PC-9 (cell line): ENCODE results near the gene UBTD2. TPM values are rescaled to one million over a fixed set of nuclear protein-coding genes. Genes with fewer than 3 reads are reported as not detected.

Experiments
- BruUV-seq: library from RNA; stranded (reverse); fragments of 400-500 nt; replicated peaks from 2 replicates; lab custom pipeline; 2021; lab: Mats Ljungman, UMichigan
- CTCF ChIA-PET: fragments of 300-600 bp; sonication (Branson Sonifier 250); formaldehyde crosslinking; loops from one replicate; lab custom pipeline; 2022; ENCODE audit warnings: antibody characterized with exemption; lab: Charles Lee
- POLR2A ChIA-PET: fragments of 300-600 bp; sonication (Branson Sonifier 250); formaldehyde crosslinking; loops from one replicate; lab custom pipeline; 2022; ENCODE audit warnings: antibody characterized with exemption; ENCODE audit not compliant: unreplicated experiment; lab: Charles Lee
- DNase-seq, 2 experiments: peaks; one replicate each; pipeline versions ENCODE4 v3.0.0 to v3.0.0-alpha.2; 2015 to 2022; ENCODE audit warnings: mixed read lengths in 1 of 2
- H2AFZ ChIP-seq: fragments of 200-600 bp; sonication (generic); 2 replicates; pipeline ENCODE4 v1.8.1; 2017; ENCODE audit warnings: antibody characterized with exemption
- H3F3A ChIP-seq: fragments of 200-600 bp; sonication (generic); 2 replicates; pipeline ENCODE4 v1.8.1; 2017; ENCODE audit warnings: antibody characterized with exemption, mild to moderate bottlenecking, low read depth; ENCODE audit not compliant: insufficient read depth
- H3K27ac ChIP-seq: fragments of 200-600 bp; sonication (generic); 2 replicates; pipeline ENCODE4 v1.6.1; 2016; ENCODE audit warnings: mixed run types
- H3K27me3 ChIP-seq: fragments of 200-600 bp; sonication (generic); 2 replicates; pipeline ENCODE4 v1.6.1; 2016; ENCODE audit warnings: low read depth, mixed run types; ENCODE audit not compliant: insufficient read depth
- H3K36me3 ChIP-seq: fragments of 200-600 bp; sonication (generic); 2 replicates; pipeline ENCODE4 v1.6.1; 2016; ENCODE audit warnings: low read depth, mixed run types
- H3K4me1 ChIP-seq: fragments of 200-600 bp; sonication (generic); replicated peaks from 2 replicates; pipeline ENCODE4 v1.6.1; 2016; ENCODE audit warnings: mixed run types; ENCODE audit not compliant: insufficient read depth
- H3K4me2 ChIP-seq: fragments of 200-600 bp; sonication (generic); 2 replicates; pipeline ENCODE4 v1.6.1; 2017; ENCODE audit warnings: mixed run types
- H3K4me3 ChIP-seq: fragments of 200-600 bp; sonication (generic); 2 replicates; pipeline ENCODE4 v1.6.1; 2016; ENCODE audit warnings: mixed run types
- H3K79me2 ChIP-seq: fragments of 200-600 bp; sonication (generic); 2 replicates; pipeline ENCODE4 v1.6.1; 2017; ENCODE audit warnings: low read depth, mixed run types
- H3K9me2 ChIP-seq: fragments of 200-600 bp; sonication (generic); 2 replicates; pipeline ENCODE4 v1.8.1; 2017; ENCODE audit warnings: mild to moderate bottlenecking; ENCODE audit not compliant: insufficient read depth
- H3K9me3 ChIP-seq: fragments of 200-600 bp; sonication (generic); 2 replicates; pipeline ENCODE4 v1.8.1; 2016; ENCODE audit warnings: low read depth; ENCODE audit not compliant: insufficient read depth
- H4K20me1 ChIP-seq: fragments of 200-600 bp; sonication (generic); 2 replicates; pipeline ENCODE4 v1.8.1; 2017; ENCODE audit not compliant: insufficient read depth
- CTCF ChIP-seq: fragments of 200-600 bp; sonication (generic); conservative IDR thresholded peaks from 2 replicates; pipeline ENCODE4 v1.6.1; 2017; ENCODE audit warnings: mixed run types, antibody characterized with exemption, mild to moderate bottlenecking, moderate library complexity
- EZH2 ChIP-seq: fragments of 200-600 bp; sonication (generic); IDR thresholded peaks from 2 replicates; pipeline ENCODE4 v1.8.0; 2017; ENCODE audit warnings: antibody characterized with exemption, low read depth
- intact Hi-C: fragments of 100-400 bp; cut with micrococcal nuclease; formaldehyde crosslinking; loops from one replicate; pipeline ENCODE4 v1.10.0; 2022; ENCODE audit not compliant: unreplicated experiment
- total RNA-seq: library from RNA; stranded (reverse); gene quantifications from 2 replicates; pipeline ENCODE4 v1.2.3, GENCODE V29; 2021

The UBTD2 gene
- total RNA-seq, 1 experiment from 2014 or later = 21.7 TPM

DNA sequence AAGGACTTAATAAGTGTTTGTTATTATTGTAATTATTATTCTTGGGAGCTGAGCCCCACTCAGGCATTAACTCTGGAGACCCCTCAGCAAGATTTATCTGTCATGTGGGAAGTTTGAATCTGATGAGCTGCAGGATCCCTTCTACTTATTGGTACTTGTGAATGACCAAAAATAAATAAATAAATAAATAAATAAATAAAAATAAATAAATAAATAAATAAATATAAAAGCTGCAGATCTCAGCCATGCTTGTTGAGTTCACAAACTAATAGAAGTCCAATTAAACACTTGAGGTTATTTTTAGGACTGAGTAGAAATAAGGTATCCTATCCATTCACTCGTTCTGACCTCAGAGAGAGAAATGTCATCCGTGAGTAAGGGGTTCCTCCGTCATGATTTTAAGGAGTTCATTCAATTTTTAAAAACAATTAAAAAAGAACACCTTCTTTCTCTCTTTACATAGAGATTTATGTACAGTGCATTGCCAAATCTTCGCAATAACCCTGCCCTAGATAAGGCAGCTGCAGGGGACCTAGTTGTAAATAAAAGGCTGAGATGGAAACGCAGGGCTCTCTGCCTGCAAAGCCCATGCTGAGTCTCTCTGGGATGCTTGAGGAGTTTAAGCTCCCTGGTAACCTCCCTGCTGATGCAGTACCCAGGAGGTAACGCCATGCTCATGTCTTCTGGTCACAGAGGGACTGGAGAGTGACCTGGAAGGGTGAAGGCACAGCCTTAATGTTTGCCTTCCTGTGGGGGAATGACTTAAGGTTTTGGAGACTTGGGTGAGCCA is 88.4 kb downstream of the UBTD2 start:
- Histone ChIP-seq H4K20me1 (no peaks in the 10 kb centered on the region), H3K9me3 (no peaks in the 10 kb centered on the region), H2AFZ (no peak overlapping the region), H3K9me2 (no peaks in the 10 kb centered on the region), H3K4me1 (no peaks in the 10 kb centered on the region), H3F3A (no peaks in the 10 kb centered on the region; the same call in 1 of the 2 replicates), H3K27me3 (no peaks in the 10 kb centered on the region), H3K79me2 (no peaks in the 10 kb centered on the region), H3K36me3 (no peaks in the 10 kb centered on the region), H3K4me2 (no peak overlapping the region), H3K27ac (no peak overlapping the region), H3K4me3 (no peak overlapping the region)
- POLR2A ChIA-PET = interaction anchor here (0.7 kb wide), 1 partner anchor 88 kb away, joined by 3 read pairs; no protein-coding TSS in a partner anchor
- CTCF ChIA-PET = interaction anchor here (0.5 kb wide), 1 partner anchor 136 kb away, joined by 3 read pairs; no protein-coding TSS in a partner anchor
- BruUV-seq = no TSS peak
- intact Hi-C loops = no loop called here
- no peak for TF ChIP-seq EZH2
- no peak for TF ChIP-seq CTCF
- no peak for DNase-seq

GRCh38 chr5:172193872-172194271 is 89.7 kb downstream of the UBTD2 start, which contains the start of gene EFCAB9:
Gene EFCAB9 (plus strand): TSS chr5:172194172. CDS start chr5:172194173, 1 bp downstream.
- H3K9me3 ChIP-seq = no peaks in the 10 kb centered on the region

More at GRCh38 chr5:172193872-172194271, 89.7 kb downstream of the UBTD2 start, which contains the start of gene EFCAB9:
- H3K36me3 ChIP-seq = no peaks in the 10 kb centered on the region
- no peak for DNase-seq
- H3K27ac ChIP-seq = no peak within 1 kb of the TSS
- POLR2A ChIA-PET = no interaction called here
- CTCF ChIA-PET = interaction anchor here (0.6 kb wide), 1 partner anchor 135 kb away, joined by 3 read pairs; no protein-coding TSS in a partner anchor
- no TSS peak for BruUV-seq
- H3F3A ChIP-seq = no peaks in the 10 kb centered on the region; the same call in 1 of the 2 replicates
- H4K20me1 ChIP-seq = no peaks in the 10 kb centered on the region
- TF ChIP-seq EZH2 (no peak), CTCF (no peak)
- no peaks in the 10 kb centered on the region for H3K4me1 ChIP-seq
- intact Hi-C loops = no loop called here
- no peak within 1 kb of the TSS for H2AFZ ChIP-seq
- H3K4me2 ChIP-seq = no peak within 1 kb of the TSS
- no peaks in the 10 kb centered on the region for H3K9me2 ChIP-seq
- no peaks in the 10 kb centered on the region for H3K79me2 ChIP-seq
- H3K4me3 ChIP-seq = no peak within 1 kb of the TSS
- no peaks in the 10 kb centered on the region for H3K27me3 ChIP-seq
